Right lobe of liver (tissue), 4 donors: ENCODE measurements around the gene LDB1.

ENCODE experiments used
- POLR2A ChIP-seq: fragments of 450-650 bp; IDR thresholded peaks from one replicate; pipeline ENCODE4 v1.6.1; 2017; ENCODE audit warnings: antibody characterized with exemption, mild to moderate bottlenecking
- TF ChIP-seq, protein P1 (sequence below), 4 donors: fragments of 200-600 bp in 3 of 4; fragments of 450-650 bp in 1 of 4; IDR thresholded peaks; one replicate each; pipeline versions ENCODE4 v1.5.1 to v1.8.0; 2016 to 2022; ENCODE audit warnings: antibody characterized with exemption in 4 of 4, mild to moderate bottlenecking in 2 of 4
- donor health status: DM: no; HTN: no; CAD: no.
- donor health status: DM: no; HTN: no; CAD: no.
- donor health status: DM: no; HTN: yes; CAD: no.

DNA sequence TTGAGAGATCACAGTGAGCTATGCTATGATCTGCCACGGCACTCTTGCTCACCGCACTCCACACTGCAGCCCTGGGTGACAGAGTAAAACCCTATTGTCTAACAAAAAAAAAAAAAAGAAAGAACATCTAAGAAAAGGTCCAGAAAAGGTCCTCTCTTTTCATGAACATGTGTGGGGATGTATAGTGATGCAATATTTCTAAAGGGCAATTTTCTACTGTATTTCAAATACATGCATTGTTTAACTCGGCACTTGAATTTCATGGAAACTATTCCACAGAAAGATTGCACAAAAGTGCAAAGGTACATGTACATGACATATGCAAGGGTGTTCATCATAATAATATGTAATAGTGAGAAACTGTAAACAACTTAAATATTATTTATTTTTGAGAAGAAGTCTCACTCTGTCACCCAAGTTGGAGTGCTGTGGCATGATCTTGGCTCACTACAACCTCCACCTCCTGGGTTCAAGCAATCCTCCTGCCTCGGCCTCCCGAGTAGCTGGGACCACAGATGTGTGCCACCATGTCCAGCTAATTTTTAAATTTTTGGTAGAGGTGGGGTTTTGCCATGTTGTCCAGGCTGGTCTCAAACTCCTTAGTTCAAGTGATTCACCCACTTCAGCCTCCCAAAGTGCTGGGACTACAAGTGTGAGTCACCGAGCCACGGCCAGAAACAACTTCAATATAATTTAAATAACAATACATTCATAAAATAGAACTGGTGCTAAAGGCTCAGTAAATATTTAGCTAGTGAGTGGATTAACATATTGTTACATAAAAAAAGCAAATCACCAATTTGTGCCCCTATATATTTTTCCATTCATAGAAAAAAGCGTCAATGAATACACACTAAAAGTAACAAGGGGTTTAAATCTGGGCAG is 11.4 kb upstream of the LDB1 start:
- no peak for TF ChIP-seq POLR2A
- TF ChIP-seq, protein P1, sequence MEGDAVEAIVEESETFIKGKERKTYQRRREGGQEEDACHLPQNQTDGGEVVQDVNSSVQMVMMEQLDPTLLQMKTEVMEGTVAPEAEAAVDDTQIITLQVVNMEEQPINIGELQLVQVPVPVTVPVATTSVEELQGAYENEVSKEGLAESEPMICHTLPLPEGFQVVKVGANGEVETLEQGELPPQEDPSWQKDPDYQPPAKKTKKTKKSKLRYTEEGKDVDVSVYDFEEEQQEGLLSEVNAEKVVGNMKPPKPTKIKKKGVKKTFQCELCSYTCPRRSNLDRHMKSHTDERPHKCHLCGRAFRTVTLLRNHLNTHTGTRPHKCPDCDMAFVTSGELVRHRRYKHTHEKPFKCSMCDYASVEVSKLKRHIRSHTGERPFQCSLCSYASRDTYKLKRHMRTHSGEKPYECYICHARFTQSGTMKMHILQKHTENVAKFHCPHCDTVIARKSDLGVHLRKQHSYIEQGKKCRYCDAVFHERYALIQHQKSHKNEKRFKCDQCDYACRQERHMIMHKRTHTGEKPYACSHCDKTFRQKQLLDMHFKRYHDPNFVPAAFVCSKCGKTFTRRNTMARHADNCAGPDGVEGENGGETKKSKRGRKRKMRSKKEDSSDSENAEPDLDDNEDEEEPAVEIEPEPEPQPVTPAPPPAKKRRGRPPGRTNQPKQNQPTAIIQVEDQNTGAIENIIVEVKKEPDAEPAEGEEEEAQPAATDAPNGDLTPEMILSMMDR (IDR thresholded peaks at IDR 0.05), result no peak
